Duodenal mucosa (tissue), 2 donors: ENCODE measurements around the gene UBE2E1.

Experiments used
- H3K27ac ChIP-seq: one replicate; pipeline ENCODE4 v1.7.0; 2013; ENCODE audit warnings: low read depth, low read length
- H3K27me3 ChIP-seq, 2 donors: one replicate each; pipeline ENCODE4 v1.7.0; 2013; ENCODE audit warnings: low read length in 2 of 2, control low read depth in 1 of 2; ENCODE audit not compliant: insufficient read depth in 2 of 2, control insufficient read depth in 1 of 2
- H3K36me3 ChIP-seq, 2 donors: one replicate each; pipeline ENCODE4 v1.7.0; 2013; ENCODE audit warnings: low read length in 2 of 2, control low read depth in 1 of 2; ENCODE audit not compliant: insufficient read depth in 2 of 2, control insufficient read depth in 1 of 2
- H3K4me1 ChIP-seq, 2 donors: one replicate each; pipeline ENCODE4 v1.7.0; 2013; ENCODE audit warnings: low read length in 2 of 2, control low read depth in 1 of 2; ENCODE audit not compliant: insufficient read depth in 2 of 2, control insufficient read depth in 1 of 2
- H3K4me3 ChIP-seq, 2 donors: one replicate each; pipeline ENCODE4 v1.7.0; 2013; ENCODE audit warnings: low read length in 2 of 2, low read depth in 1 of 2
- H3K9ac ChIP-seq, 2 donors: one replicate each; pipeline ENCODE4 v1.7.0; 2013; ENCODE audit warnings: low read length in 2 of 2, low read depth in 1 of 2
- H3K9me3 ChIP-seq, 2 donors: one replicate each; pipeline ENCODE4 v1.7.0; 2013; ENCODE audit warnings: low read length in 2 of 2, control low read depth in 1 of 2; ENCODE audit not compliant: control insufficient read depth in 1 of 2

Gene UBE2E1

DNA sequence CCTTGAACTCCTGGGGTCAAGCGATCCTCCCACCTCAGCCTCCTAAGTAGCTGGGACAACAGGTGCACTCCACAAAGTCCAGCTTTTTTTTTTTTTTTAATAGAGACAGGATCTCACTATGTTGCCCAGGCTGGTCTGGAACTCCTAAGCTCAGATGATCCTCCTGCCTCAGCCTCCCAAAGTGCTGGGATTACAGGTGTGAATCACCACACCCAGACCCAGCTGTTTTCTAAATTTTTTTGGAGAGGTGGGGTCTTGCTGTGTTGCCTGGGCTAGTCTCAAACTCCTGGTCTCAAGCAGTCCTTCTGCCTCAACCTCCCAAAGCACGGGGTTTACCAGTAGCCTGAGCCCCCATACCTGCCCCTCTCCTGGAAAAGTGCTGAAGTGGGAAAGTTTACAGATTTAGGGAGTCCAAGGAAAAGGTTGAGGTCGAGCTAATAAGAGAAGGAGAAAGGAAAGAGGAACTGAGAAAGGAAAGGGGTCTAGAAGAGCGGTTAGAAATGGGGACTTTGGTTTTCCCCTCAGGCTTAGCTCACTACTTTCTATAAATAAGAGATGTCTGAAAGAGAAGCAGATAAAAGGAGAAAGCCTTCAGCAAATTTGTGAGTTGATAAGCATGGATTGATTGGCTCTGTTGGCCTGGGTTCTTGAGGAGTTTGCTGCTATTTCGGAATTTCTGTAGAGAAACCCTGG is 23.6 kb downstream of the UBE2E1 start:
- H3K36me3 ChIP-seq, result no peaks in the 10 kb centered on the region
- no peaks in the 10 kb centered on the region for H3K27me3 ChIP-seq
- no peak overlapping the region for H3K4me3 ChIP-seq
- H3K27ac ChIP-seq, result no peak overlapping the region
- H3K4me1 ChIP-seq, result peaks cover 0 to 3% of the 10 kb centered on the region in 2 donors
- no peaks in the 10 kb centered on the region for H3K9me3 ChIP-seq
- no peak overlapping the region for H3K9ac ChIP-seq

DNA sequence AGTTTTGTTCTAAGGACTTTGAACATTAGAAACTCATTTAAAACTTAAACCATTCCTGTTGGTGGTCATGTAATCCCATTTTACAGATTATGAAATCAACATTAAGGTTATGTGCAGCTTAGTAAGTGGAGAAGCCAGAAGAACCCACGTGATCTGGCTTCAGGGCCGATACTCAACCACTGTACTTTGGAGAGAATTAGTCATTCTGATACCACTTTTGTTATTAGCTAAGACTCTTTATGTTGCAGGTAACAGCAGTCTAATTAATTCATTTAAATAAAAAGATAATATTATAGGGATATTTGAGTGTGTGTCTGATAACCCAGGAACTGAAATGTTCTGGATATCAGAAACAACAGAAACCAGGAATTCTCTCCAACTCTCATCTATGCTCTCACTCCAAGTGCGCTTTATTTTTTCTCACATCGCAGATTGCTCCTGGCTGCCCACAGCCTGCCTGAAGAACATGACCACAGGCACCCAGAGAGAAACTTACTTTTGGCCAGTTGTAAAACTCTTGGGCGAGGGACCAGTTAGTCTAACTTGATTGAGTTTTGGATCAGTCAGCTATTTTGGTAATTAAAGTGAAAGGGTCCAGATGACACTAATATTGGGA is 25.2 kb downstream of the UBE2E1 start:
- Histone ChIP-seq H3K27me3 (no peaks in the 10 kb centered on the region), H3K36me3 (no peaks in the 10 kb centered on the region), H3K27ac (no peak overlapping the region), H3K9me3 (no peaks in the 10 kb centered on the region), H3K9ac (no peak overlapping the region), H3K4me3 (no peak overlapping the region), H3K4me1 (no peaks in the 10 kb centered on the region)

DNA sequence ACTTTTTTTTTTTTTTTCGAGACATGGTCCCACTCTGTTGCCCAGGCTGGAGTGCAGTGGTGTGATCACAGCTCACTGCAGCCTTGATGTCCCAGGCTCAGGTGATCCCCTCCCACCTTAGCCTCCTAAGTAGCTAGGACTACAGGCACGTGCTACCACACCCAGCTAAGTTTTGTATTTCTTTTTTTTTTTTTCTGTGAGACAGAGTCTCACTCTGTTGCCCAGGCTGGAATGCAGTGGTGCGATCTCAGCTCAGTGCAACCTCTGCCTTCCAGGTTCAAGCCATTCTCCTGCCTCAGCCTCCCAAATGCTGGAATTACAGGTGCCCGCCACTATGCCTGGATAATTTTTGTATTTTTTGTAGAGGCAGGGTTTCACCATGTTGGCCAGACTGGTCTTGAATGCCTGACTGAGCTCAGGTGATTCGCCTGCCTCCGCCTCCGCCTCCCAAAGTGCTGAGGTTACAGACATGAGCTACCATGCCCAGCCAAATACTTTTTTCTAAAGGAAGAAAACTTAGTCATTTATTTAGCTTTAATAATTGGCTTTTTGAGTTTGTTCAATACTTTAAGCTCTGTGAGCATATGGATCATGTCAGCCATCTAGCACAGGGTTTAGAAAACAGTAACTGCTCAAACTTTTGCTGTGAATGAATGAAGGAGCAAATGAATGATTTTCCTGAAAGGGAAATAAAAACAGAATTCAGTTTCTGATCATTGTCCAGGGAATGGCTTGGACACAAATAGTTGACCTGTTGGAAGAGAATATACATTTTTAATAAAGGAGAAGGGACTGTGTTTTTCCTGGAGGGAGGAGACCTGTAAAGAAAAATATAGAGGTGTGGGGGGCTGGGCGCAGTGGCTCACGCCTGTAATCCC is 26.0 kb downstream of the UBE2E1 start:
- Histone ChIP-seq H3K36me3 (no peaks in the 10 kb centered on the region), H3K4me3 (no peak overlapping the region), H3K9me3 (no peaks in the 10 kb centered on the region), H3K27ac (no peak overlapping the region), H3K4me1 (no peaks in the 10 kb centered on the region), H3K27me3 (no peaks in the 10 kb centered on the region), H3K9ac (no peak overlapping the region)

DNA sequence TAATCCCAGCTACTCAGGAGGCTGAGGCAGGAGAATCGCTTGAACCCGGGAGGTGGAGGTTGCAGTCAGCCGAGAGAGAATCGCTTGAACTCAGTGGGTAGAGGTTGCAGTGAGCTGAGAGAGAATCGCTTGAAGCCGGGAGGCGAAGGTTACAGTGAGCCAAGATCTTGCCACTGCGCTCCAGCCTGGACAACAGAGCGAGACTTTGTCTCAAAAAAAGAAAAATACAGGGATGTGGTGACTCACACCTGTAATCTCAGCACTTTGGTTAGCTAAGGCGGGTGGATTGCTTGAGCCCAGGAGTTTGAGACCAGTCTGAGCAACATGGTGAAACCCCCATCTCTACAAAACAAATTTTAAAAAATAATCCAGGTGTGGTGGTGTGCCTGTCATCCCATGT is 26.8 kb downstream of the UBE2E1 start:
- Histone ChIP-seq H3K4me3 (no peak overlapping the region), H3K36me3 (no peaks in the 10 kb centered on the region), H3K27ac (no peak overlapping the region), H3K9me3 (no peaks in the 10 kb centered on the region), H3K27me3 (no peaks in the 10 kb centered on the region), H3K9ac (no peak overlapping the region), H3K4me1 (no peaks in the 10 kb centered on the region)

DNA sequence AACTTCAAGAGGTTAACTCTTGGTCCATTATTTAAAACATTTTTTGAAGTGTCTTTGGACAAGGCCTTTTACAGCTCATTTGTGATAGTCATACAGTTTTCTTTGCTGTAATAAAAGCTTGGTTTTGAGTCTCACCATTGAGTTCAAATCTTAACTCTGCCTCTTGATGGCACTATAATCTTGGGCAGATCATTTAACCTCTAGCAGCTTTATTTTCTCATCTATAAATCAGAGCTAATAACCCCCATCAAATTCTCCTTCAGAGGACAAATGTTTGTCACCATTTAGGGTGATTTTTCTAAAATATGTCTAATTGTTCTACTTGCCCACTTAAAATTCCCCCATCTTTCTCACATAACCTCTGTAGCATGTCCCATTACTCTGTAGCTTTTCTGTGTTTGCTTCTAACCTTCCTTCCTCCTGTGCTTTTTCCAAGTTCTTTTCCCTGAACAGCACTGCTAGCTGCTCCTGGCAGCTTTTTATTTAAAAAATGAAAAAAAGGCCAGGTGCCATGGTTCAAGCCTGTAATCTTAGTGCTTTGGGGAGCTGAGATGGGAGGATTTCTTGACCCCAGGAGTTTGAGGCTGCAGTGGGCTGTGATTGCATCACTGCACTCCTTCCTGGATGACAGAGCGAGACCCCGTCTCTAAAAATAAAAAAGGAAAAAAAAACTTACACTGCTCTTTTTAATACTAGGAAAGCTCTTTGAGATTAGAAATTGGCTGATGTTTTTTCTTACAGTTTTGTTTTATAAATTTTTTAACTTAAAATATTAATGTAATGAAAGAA is 28.5 kb downstream of the UBE2E1 start:
- H3K27me3 ChIP-seq, result no peaks in the 10 kb centered on the region
- H3K36me3 ChIP-seq, result no peaks in the 10 kb centered on the region
- no peaks in the 10 kb centered on the region for H3K4me1 ChIP-seq
- no peak overlapping the region for H3K27ac ChIP-seq
- H3K4me3 ChIP-seq, result no peak overlapping the region
- no peak overlapping the region for H3K9ac ChIP-seq
- no peaks in the 10 kb centered on the region for H3K9me3 ChIP-seq

DNA sequence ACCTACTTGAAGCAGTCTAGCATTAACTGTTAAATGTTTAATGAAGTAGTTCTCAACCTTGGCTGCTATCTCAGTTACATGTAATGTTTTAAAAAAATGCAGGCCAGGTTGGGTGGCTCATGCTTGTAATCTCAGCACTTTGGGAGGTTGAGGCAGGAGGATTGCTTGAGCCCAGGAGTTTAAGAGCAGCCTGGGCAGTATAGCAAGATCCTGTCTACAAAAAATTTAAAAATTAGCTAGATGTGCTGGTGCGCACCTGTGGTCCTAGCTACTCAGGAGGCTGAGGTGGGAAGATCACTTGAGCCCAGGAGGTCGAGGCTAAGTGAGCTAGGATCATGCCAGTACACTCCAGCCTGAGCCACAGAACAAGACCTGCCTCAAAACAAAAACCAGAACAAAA is 29.3 kb downstream of the UBE2E1 start:
- H3K4me3 ChIP-seq, result no peak overlapping the region
- no peaks in the 10 kb centered on the region for H3K27me3 ChIP-seq
- H3K36me3 ChIP-seq, result no peaks in the 10 kb centered on the region
- no peaks in the 10 kb centered on the region for H3K4me1 ChIP-seq
- H3K9ac ChIP-seq, result no peak overlapping the region
- no peaks in the 10 kb centered on the region for H3K9me3 ChIP-seq
- no peak overlapping the region for H3K27ac ChIP-seq

DNA sequence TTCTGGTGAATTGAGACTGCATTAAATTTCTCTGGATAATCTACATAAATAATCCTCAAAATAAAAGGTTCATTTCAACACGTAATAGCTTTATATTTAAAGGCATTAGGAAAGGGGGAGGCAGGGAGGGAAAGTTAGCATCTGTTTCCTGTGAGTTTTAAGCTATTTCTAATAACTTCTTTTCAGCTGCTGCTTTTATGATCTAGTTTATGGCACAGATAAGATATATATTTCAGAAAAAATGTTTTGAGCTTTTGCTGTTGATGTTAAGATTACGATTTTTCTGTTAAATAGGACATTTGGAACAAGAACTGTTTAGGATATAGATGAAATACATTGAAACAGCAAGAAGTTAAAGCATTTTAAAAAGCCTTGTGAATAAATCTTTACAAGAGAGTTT is 30.0 kb downstream of the UBE2E1 start:
- H3K27me3 ChIP-seq, result no peaks in the 10 kb centered on the region
- H3K4me1 ChIP-seq, result no peaks in the 10 kb centered on the region
- H3K9me3 ChIP-seq, result no peaks in the 10 kb centered on the region
- H3K36me3 ChIP-seq, result no peaks in the 10 kb centered on the region
- no peak overlapping the region for H3K4me3 ChIP-seq
- no peak overlapping the region for H3K27ac ChIP-seq
- no peak overlapping the region for H3K9ac ChIP-seq

DNA sequence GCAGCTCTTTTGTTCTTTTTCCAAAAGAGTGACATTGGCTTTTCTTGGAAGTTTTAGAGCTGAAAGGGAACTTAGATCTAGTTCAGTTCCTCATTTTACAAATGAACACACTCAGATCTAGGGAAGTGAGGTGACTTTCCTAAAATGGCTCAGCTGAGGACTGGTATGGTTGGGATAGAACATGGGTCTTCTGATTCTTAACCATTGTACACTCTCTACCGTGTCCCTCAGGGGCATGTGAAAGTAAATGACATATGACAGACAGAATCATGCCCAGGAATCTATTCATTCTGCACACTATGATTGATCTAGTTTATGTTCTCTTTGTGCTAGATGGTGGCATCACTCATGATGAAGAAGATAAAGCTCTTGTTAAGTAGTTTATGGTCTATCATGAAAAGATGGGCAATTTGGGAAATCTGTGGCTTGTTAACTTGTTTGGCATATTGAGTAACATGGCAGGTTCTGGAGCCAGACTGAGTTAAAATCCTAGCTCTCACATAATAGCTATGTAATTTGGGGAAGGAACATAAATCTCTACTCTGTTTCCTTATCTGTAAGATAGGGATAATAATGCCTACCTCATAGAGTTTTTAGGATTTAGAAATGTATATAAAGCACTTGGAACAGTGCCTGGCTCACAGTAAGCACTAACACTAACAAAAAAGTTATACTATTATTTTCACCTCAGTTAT is 30.9 kb downstream of the UBE2E1 start:
- H3K27me3 ChIP-seq, result no peaks in the 10 kb centered on the region
- H3K4me1 ChIP-seq, result no peaks in the 10 kb centered on the region
- no peak overlapping the region for H3K27ac ChIP-seq
- no peaks in the 10 kb centered on the region for H3K9me3 ChIP-seq
- H3K4me3 ChIP-seq, result no peak overlapping the region
- H3K9ac ChIP-seq, result no peak overlapping the region
- no peaks in the 10 kb centered on the region for H3K36me3 ChIP-seq

DNA sequence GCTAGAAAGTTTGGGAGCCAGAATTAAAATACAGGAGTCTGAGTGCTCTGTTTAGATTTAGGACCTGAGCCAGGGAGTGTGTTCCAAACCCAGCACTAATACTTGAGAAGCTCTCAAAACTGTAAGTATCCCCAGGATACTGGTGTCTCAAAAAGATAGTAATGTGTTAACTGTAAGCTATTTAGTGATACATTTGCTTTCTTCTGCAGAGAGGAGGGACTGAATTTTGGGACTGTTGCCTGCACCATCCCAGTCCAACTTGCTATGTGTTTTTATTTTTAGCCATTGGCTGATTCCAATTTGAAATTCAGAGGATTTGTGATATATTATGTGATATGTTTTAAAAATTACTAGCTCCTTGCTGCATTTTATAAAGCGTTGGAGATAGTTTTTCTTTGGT is 31.5 kb downstream of the UBE2E1 start:
- H3K27ac ChIP-seq, result no peak overlapping the region
- H3K9ac ChIP-seq, result no peak overlapping the region
- no peaks in the 10 kb centered on the region for H3K9me3 ChIP-seq
- no peaks in the 10 kb centered on the region for H3K4me1 ChIP-seq
- H3K36me3 ChIP-seq, result no peaks in the 10 kb centered on the region
- no peaks in the 10 kb centered on the region for H3K27me3 ChIP-seq
- H3K4me3 ChIP-seq, result no peak overlapping the region
